ENCODE measurements around the gene APOA4. TPM values are rescaled to one million over a fixed set of nuclear protein-coding genes. Genes with fewer than 3 reads are reported as not detected.
A peak's percentile ranks its signal among the peaks of the same experiment; 100 is the strongest.

The APOA4 gene
- total and polyA plus RNA-seq, 2 of the 13 experiments (the other 11 are each of a cell fraction or from before 2014, with no cell fraction given) = 3.8 to 7.2 TPM

- no peak for TF ChIP-seq MAZ (IDR thresholded peaks at IDR 0.05; ENCODE audit: borderline replicate concordance, low read depth, low read length)
- TF ChIP-seq MAZ (CRISPR knock-in tag; IDR thresholded peaks at IDR 0.05; ENCODE audit: low read depth) = no peak
- no peak for TF ChIP-seq ZSCAN30 (CRISPR knock-in tag; IDR thresholded peaks at IDR 0.05)
- no peak for TF ChIP-seq MYPOP (CRISPR knock-in tag; IDR thresholded peaks at IDR 0.05)
- no peak for TF ChIP-seq ZNF629 (CRISPR knock-in tag; conservative IDR thresholded peaks at IDR 0.05)
- no peak for TF ChIP-seq SRSF1 (optimal IDR thresholded peaks at IDR 0.05; ENCODE audit: low read depth, low read length)
- TF ChIP-seq ZBTB1 (CRISPR knock-in tag; IDR thresholded peaks at IDR 0.05; ENCODE audit: borderline replicate concordance) = no peak
- 0 out of 2 replicates have a peak, but pooled peaks have one; percentile 31 for TF ChIP-seq ZBTB42 (CRISPR knock-in tag; IDR thresholded peaks at IDR 0.05)
- TF ChIP-seq MAFG (CRISPR knock-in tag; IDR thresholded peaks at IDR 0.05) = no peak
- peak; percentile 43 for TF ChIP-seq ZFX (CRISPR knock-in tag; IDR thresholded peaks at IDR 0.05; ENCODE audit: low read depth)
- TF ChIP-seq ZNF547 (CRISPR knock-in tag; IDR thresholded peaks at IDR 0.05) = no peak
- TF ChIP-seq GPN1 (CRISPR knock-in tag; IDR thresholded peaks at IDR 0.05; ENCODE audit: borderline replicate concordance) = no peak
- TF ChIP-seq ZNF281 (CRISPR knock-in tag; IDR thresholded peaks at IDR 0.05; ENCODE audit: borderline replicate concordance) = peak; percentile 13; the same call in 1 of the 2 replicates
- TF ChIP-seq ZMYM2 (CRISPR knock-in tag; IDR thresholded peaks at IDR 0.05) = no peak
- no peak for TF ChIP-seq ZNF672 (CRISPR knock-in tag; IDR thresholded peaks at IDR 0.05)
- TF ChIP-seq PAF1 (CRISPR knock-in tag; IDR thresholded peaks at IDR 0.05) = no peak
- 0 out of 2 replicates have a peak, but pooled peaks have one; percentile 80 for TF ChIP-seq ZNF572 (CRISPR knock-in tag; IDR thresholded peaks at IDR 0.05)
- 0 out of 2 replicates have a peak, but pooled peaks have one; percentile 7 for TF ChIP-seq ZZZ3 (CRISPR knock-in tag; IDR thresholded peaks at IDR 0.05; ENCODE audit: borderline replicate concordance)
- peak; percentile 64 for TF ChIP-seq HNF4A (CRISPR knock-in tag; IDR thresholded peaks at IDR 0.05)
- no peak for TF ChIP-seq HDAC2 (CRISPR knock-in tag; IDR thresholded peaks at IDR 0.05)
- TF ChIP-seq ZNF639 (CRISPR knock-in tag; conservative IDR thresholded peaks at IDR 0.05) = no peak
Observed at GRCh38 chr11:116823031-116823843, at the start of gene APOA4 (continued).

Measured in HepG2 (cell line).